HG03378 (cell line): ENCODE results near the gene SNIP1.
"Not testable (repeated sequence)": the region's sequence is repeated elsewhere in the genome, so short reads cannot be mapped to it uniquely, and the experiment has no call there.

ENCODE experiments used
- ATAC-seq: cut with Tn5 transposase; IDR thresholded peaks from one replicate; pipeline ENCODE4 v1.9.1; 2021; ENCODE audit warnings: mild to moderate bottlenecking, moderate library complexity; ENCODE audit not compliant: unreplicated experiment

The SNIP1 gene

DNA sequence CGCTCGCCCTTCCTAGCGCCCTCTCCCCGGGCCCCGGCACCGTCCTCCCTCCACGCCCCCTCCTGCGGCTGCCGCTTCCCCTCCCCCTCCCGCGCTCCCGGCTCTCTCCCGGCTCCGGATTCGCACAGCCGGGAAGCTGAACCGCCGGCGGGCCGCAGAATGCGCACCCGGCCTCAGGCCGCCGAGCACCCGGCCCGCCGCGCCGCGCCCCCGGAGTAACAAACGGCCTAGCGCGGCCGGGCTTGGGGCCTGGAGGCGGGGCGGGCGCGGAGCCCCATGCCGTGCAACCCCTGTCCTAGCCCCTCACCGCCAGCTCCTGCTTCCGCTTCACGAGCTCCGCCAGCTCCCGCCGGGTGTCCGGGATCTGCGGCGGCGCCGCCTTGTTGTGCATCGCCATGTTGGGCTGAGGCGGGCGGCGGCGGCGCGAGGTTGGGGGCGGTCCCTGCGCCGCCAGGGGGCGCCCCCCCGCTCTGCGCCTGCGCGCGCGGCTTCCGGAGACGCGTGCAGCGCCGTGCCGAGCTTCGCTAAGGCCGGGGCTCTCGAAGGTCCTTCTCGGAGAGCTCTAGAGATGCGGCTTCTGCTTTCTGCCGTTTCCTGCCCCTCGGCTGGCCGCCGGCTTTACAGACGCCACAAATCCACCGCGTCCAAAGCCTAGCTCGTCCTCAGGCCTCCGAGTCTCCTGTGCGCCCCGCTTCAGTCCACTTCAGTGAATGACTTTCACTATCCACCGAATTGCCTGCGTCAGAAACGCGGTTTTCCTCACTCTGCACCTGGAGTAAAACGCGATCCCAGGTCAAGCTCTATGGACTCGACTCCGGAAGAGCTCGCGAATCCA is 39.5 kb downstream of the SNIP1 start, which contains the start of gene MEAF6:
Gene MEAF6, minus strand, starts transcription at position 417 of the 835 bp plus-strand sequence. Its CDS starts 20 bp downstream, at position 397.
- peak; percentile 70 for ATAC-seq

DNA sequence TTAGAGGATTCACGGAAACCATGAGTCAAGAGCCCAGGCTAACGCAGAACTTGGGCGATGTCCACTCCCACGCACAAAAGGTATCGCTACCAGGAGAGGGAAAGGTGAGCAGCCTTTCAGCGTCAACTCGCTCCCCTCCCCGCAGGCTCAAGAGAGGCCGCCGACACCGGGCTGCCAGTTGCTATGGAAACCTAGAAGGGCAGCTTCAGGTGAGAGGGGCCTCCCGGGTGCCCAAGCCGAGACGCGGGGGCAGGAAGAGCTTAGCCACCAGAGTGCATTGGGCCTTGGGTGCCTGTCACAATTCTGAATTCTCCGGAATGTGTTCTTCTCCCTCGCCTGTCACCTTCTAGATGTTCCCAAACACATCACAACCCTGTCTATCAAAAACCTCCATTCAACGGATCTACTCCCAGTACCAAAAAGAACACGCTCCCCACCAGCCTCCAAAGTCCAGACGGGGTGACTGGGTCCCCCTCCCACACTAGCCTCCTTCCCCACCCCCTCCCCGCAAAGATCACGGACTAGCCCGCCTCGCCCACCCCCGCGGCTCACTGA is 40.2 kb downstream of the SNIP1 start:
- no peak for ATAC-seq

DNA sequence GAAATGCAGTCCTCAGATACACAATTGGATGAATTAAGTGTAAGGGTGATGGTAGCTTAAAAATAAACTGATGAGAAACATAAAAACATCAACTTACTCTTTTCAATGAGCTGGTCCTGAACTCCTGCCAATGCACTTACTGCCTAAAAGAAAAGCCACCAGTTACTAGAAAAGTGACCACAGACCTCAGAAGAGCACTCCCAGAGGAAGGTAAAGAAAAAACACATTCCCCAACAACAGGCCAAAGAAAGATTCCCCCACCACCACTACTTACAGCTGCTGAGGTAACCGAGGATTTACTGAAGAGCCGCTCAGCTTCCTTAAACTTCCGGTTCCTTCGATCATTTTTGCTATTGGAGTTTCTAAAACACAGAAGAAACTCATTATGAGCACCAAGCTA is 44.9 kb downstream of the SNIP1 start:
- no peak for ATAC-seq

DNA sequence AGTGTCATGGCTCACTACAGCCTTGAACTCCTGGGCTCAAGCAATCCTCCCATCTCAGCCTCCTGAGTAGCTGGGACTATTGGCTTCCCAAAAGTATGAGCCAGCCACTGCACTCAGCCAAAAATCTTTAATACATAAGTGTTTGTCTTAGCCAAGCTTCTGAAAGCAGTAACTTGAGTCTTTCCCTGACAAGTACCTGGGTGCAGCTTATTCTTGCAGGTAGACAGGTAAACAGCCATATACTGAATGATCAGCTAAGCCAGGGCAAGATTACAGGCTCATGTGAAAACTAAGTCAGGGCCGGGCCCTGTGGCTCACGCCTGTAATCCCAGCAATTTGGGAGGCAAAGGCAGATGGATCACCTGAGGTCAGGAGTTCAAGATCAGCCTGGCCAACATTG is 47.4 kb downstream of the SNIP1 start:
- ATAC-seq, result no peak

DNA sequence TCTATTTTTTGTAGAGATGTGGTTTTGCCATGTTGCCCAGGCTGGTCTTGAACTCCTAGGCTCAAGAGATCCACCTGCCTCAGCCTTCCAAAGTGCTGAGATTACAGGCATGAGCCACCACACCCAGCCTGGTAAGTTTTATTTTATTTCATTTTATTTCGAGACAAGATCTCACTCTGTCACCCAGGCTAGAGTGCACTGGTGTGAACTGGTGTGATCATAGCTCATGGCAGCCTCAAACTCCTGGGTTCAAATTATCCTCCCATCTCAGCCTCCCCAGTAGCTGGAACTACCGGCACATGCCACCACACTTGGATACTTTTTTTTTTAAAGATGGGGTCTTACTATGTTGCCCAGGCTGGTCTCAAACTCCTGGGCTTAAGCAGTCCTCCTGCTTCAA is 51.3 kb downstream of the SNIP1 start:
- ATAC-seq, result not testable (repeated sequence)

DNA sequence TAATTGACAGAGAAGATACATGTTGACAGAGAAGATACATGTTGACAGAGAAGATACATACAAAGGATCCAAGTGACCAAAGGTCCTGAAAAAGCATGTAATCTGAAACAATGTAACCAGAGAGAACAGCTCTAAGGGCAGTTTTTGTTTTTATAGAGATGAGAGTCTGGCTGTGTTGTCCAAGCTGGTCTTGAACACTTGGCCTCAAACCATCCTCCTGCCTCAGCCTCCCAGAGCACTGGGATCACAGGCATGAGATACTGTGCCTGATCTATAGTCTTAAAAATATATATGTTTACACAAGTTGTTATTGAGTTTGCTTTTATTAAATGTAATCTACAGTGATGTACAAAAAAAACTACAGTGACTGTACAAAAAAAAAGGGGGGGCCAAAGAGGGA is 52.0 kb downstream of the SNIP1 start:
- no peak for ATAC-seq

DNA sequence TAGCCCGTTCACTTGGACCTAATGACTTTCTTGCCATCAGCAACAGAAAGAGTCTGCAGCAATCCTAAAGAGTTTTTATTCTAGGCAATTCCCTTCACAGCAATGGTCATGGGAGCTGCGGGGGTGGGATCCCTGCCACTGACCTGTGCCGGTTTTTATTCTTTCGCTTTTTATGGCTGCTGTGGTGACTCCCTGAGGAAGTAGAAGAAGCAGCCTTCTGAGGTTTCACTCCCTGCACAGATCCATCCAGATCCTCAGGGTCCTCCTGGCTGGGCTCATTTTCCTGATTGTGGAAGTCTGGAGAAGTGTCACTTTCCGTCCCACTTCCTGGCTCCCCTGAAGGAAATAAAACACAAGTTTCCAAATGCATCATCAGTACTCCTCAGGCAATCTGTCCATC is 52.4 kb downstream of the SNIP1 start:
- ATAC-seq, result no peak

DNA sequence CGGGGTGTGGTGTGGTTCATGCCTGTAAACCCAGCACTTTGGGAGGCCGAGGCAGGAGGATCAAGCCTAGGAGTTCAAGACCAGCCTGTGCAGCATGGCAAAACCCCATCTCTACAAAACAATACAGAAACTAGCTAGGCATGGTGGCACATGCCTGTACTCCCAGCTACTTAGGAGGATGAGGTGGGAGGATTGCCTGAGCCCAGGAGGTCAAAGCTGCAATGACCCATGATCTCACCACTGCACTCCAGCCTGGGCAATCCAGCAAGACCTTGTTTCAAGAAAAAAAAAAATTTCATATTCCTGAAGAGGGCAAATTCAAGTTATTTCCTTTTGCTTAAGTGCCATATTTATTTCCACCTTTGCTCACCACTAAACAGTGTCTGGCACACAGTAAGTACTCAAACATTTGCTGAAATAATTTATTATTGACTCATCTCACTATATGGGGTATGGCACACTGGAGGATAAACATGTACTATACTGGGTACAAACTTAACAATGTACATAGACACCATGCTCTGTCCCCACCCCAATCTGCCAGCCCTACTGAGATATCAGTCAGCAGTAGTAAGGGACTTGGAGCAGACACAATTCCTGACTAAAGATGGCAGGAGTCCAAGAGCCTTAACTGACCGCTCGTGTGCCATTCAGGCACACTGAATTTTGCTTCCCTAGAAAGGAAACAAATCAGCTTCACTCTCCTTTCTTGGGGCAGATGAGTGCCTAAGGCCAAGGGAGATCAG is 55.0 kb downstream of the SNIP1 start:
- ATAC-seq, result no peak

DNA sequence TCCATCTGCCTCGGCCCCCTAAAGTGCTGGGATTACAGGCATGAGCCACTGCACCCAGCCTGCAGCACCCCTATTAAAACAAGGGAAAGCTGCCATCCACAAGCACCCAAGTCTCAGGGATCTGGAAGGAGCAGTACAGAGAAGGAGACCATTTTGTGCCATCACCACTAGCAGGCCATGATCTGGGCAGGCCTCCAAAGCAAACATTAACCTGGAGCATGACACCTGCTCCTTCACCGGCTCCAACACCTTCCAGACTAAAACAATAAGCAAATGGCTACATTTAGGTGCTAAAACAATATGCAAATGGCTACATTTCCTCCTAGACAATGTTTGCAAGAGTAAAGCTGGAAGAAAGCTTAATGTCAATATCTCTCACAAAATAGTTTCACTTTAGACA is 56.3 kb downstream of the SNIP1 start:
- ATAC-seq, result no peak

DNA sequence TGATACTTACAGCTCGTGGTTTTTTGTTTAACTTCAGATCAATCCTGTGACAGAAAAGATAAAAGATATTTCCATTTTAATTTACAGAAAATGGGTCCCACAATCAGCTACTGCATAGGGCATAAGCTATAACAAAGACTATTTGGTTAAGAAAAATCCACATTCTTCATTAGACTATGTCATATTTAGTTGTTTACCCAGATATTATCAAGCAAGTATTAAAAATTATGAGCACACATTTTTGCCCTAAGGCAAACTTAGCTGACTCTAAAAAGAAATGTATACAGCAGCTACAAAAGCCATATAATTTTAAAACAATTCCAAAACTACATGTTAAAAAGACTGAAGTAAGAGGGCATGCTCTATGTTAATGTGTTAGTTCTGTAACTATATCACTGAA is 58.2 kb downstream of the SNIP1 start:
- no peak for ATAC-seq

DNA sequence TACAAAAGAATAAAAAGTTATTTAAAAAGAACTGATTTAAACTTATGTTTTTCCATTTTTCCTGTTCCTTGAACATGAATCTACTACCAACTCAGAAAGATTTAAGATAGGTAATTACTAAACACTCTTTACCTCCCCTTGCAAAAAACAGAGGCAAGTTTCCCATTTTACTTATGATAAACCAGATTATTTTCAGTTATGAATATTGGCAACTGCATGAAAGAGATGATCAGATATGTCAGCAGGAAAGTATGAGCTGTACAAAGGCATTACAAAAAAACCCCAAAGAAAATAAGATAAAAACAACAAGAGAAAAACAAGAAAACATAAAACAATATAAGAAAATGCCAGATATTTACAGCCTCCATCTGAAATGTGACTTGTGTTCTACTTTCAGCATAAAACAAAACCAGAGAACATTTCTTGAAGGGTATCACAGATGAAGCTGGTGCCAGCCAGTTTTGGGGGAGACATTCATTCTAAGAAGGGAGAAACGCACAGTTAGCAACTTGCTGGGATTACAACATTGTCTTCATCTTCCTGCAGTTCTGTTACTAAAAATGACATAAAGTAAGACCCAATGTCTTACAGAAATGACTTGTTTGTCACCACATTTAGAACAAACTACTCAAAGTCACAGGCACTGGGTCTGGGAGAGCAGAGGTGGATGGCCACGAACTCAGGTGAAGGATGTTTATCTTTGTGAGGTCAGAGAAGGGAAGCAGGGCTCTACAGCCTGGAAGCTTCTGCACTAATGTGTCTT is 60.6 kb downstream of the SNIP1 start:
- ATAC-seq, result no peak

DNA sequence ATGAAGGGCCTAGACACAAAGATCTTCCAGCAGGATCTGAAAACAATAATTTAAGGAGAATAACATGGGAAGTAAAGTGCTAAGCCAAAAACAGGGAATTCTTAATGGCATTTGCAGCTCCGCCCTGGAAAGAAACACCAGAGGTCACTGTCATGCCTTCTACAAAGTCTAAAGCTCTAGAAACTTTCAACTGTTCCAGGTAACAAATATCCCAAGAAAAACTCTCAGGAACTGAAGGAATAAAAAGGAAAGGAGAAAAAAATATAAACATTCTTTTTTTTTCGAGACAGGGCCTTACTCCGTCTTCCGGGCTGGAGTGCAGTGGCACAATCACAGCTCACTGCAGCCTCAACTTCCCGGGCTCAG is 66.5 kb downstream of the SNIP1 start:
- ATAC-seq, result no peak

DNA sequence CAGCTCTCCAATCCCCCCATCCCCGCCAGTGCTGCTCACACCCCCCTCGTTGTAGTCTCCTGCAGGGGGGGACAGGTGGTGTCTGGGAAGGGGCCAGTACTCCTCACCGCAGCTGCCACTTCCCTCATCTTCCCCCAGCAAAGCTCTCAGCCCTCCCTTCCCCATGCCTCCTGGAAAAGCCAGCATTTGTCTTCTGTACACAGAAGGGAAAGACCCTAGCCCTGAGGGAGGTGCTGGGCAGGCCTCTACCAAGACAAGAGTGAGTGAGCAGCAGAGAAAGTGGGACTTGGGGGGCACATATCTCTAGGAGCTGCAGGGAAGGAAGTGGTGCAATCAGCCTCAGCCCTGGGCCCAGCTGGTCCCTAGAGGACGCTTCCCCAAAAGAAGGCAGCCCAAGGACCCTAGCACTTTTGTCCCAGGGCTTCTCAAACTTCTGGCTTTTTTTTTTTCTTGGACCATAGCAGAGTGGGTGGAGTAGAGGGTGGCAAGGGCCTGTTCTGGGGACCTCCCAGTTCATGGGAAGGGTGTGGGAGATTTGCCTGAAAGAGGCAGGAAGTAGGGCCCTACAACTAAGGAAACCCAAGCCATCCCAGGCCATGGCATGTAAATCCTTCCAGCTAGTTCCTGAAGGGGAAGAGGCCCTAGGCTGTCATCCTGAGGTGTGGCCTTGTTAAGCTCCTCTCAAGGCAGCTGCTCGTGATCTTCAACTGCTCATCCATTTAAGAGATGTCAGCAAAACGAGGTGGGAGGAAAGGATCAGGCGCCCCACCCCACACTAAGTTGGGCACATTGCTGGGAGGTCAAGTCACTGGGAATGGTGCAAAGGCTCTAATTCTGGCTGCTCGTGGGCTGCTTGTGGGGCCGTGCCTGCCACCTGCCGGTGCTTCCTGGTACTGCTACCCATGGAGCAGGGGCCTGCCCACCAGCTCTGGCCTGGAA is 67.1 kb downstream of the SNIP1 start:
- ATAC-seq, result no peak

DNA sequence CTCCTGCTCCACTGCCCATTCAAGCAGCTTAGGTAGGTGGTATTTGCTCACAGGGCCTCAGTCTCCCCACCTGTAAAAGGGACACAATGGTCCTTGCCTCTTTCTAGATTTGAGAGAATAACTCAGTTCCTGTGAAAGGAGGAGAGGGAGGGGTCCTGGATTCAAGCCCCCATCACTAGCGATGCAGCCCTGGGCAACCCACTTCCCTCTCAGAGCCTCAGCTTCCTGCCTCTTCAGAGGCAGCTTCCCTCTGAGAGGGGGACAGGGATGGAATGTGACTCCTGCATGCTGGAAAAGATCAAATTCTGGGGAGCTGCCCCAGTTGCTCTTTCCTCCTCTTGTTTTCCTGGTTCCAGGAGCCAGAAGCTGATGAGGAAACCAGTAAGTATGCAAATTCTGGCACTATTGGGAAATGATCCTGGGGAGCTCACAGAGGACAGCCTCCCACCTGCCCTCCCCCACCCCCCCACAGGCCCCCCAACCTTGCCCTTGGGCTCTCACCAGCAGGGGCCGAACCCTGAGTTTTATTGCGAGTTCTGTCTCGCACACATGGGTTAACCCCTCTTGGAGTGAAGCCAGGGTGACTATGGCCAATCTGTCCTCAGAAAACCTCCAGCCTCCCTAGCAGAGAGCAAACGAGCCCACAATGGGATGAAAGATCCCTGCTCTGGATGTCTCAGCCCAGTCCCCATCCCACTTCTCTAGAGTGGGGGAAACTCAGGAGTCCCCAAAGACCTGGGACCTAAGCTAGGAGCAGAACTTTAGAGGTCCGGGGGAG is 68.0 kb downstream of the SNIP1 start:
- ATAC-seq, result no peak
